HG02588 (cell line): ENCODE data around the gene SIRT2.
"Not testable (repeated sequence)": the region's sequence is repeated elsewhere in the genome, so short reads cannot be mapped to it uniquely, and the experiment has no call there.

Source experiments
- ATAC-seq: cut with Tn5 transposase; IDR thresholded peaks from one replicate; pipeline ENCODE4 v1.9.1; 2021; ENCODE audit warnings: mild to moderate bottlenecking, moderate library complexity; ENCODE audit not compliant: unreplicated experiment

Gene SIRT2

DNA sequence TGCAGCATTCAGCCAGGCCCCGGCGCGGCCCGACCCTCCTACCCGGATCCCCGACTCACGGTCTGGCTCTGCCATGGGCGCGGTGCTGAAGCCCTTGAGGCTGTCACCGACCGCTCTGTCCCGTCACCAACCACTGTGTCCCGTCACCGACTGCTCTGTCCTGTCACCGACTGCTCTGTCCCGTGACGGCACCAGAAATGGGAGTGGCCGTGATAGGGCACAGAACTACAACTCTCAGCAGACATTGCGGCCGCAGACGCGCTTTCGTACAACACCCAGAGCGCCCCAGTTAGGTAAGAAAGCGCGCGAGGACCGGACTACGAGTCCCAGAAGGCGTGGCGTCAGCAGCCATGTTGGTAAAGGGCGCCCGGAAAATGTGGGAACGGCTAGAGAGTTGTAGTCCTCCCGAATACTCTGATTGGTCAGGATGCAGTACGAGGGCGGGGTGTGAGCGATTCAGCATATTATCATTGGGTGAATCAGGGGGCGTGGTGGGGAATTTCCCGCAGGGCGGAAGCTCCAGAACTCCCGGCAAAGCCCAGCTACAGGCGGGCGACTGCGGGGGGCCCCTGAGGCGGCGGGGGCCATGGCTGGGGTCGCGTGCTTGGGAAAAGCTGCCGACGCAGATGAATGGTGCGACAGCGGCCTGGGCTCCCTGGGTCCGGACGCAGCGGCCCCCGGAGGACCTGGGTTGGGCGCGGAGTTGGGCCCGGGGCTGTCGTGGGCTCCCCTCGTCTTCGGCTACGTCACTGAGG lies at the start of gene SIRT2, which contains the start of gene NFKBIB:
Gene SIRT2, minus strand, starts transcription at position 172 of the 755 bp plus-strand sequence. Its CDS starts 97 bp downstream, at position 75.
Gene NFKBIB, plus strand, starts transcription at position 523 of the 755 bp plus-strand sequence. Its CDS starts 64 bp downstream, at position 587.
- ATAC-seq = peak; percentile 89

DNA sequence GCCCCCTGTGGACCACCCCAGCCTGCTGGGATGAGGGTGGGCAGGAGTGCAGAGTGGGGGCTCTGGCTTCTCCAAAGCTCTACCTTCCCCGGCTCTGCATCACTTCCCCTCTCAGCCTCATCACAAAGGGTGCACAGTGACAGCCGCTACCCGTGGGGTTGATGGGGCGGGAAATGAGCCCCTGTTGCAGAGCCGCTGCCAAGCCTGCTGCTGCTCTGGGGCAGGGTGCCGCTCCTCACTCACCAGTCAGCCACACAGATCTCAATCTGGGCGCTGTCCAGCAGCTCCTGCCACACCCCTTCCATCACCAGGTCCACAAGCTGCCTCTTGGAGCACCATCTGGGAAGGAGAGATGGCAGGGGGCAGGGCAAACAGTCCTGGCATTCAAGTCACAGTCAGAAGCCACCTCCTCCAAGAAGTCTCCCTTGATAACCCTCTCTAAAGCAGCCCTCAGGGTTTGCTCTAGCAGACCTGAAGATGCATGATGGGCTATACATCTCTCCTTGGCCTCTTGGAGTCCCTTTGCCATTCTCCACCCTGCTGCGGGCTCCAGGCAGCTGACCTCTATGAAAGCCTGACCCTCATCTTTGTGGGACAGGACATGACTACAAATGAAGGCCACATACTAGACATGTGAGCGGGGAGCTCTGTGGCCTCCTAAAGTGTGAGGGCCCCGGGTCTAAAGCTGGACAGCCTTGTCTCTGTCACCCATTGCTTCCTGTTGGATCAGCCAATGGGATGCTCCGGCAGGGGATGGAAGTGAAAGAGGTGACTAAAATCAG lies 47.0 kb upstream of the SIRT2 start:
- ATAC-seq = no peak

DNA sequence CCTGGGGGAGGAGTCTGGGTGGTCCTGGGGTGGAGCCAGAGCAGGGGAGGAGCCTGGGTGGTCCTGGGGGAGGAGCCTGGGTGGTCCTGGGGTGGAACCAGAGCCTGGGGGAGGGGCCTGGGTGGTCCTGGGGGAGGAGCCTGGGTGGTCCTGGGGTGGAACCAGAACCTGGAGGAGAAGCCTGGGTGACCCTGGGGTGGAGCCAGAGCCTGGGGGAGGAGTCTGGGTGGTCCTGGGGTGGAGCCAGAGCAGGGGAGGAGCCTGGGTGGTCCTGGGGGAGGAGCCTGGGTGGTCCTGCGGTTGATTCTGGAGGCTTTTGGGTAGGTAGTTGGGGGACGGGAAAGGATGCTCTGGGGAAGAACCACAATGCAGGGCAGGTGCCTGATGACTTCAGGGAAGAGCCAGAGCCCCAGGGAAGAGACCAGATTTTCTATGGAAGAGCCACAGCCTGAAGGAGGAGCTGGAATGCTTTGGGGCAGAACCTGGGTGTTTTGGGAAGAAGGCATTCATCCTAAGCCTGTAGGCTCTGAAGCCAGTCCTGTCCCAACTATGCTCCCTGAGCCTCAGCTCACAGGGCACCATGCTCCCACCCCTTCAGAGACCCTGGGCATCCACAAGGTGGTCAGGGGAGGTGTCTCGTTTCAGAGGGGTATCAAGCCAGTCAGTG lies 46.3 kb upstream of the SIRT2 start:
- no peak for ATAC-seq

DNA sequence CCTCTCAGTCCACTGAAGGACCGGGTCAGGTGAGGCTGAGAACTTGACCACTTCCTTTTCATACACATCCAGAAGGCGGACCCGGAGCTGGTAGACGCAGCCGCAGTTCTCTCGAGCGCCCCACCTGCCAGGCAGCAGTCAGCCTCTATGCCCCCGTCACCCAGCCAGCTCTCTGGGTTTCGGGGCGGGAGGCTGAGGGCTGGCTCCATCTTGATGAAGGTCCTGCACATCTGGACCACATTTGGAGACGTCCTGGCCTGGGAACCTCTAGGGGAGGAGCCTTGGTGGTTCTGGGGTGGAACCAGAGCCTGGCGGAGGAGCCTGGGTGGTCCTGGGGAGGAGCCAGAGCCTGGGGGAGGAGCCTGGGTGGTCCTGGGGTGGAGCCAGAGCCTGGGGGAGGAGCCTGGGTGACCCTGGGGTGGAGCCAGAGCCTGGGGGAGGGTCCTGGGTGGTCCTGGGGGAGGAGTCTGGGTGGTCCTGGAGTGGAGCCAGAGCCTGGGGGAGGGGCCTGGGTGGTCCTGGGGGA lies 45.6 kb upstream of the SIRT2 start:
- no peak for ATAC-seq

DNA sequence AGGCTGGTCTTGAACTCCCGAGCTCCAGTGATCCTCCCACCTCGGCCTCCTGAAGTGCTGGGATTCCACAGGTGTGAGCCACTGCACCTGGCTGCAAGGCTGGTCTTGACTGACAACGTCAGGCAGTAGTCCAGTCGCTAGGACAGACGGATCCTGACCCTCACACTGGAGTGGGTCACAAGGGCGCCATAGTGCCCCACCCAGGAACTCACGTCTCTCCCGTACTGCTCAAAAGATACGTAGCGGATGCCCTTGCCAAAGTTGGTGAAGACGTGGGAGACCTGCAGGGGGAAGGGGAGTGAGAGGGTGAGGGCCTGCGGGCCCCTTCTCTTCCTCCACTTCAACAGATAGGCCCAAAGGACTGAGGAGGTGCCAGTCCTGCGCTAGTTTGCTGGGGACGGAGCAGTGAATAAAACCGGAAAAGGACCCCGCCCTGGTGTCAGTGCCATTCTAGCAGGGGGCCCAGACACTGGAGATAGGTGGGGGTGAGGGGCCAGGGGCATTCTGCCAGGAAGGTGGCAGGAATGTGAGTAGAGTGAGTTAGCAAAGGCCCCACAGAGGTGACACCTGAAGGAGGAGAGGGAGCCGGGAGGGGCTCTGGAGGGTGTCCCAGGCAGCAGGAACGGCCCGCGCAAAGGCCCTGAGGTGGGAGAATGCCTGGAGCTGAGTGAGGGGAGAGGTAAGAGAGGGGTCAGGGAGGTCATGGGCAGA lies 43.2 kb upstream of the SIRT2 start:
- no peak for ATAC-seq

DNA sequence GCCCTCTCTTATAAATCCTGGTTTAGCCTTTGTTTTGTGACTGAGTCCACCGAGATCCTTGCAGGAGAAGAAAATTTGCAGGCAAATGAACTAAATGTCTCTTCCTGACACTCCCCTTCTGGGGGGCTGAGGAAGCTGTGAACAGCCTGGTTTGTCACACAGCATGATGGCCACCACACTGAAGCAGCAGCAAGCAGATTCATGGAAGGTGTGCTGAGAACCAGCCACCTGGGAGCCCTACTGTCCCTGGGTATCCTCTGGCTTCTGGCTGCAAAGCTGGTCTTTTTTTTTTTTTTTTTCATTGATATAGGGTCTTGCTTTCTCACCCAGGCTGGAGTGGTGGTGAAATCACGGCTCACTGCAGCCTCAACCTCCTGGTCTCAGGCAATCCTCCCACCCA lies 42.6 kb upstream of the SIRT2 start:
- ATAC-seq = no peak

DNA sequence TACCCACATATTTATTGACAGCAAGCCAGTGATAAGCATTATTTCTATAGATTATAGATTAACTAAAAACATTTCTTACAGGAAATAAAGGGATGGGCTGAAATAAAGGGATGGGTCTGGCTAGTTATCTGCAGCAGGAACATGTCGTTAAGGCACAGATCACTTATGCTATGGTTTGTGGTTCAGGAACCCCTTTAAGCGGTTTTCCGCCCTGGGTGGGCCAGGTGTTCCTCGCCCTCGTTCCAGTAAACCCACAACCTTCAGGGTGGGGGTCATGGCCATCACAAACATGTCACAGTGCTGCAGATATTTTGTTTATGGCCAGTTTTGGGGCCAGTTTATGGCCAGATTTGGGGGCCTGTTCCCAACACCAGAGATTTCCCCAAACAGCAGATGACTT lies 42.0 kb upstream of the SIRT2 start:
- ATAC-seq = not testable (repeated sequence)

DNA sequence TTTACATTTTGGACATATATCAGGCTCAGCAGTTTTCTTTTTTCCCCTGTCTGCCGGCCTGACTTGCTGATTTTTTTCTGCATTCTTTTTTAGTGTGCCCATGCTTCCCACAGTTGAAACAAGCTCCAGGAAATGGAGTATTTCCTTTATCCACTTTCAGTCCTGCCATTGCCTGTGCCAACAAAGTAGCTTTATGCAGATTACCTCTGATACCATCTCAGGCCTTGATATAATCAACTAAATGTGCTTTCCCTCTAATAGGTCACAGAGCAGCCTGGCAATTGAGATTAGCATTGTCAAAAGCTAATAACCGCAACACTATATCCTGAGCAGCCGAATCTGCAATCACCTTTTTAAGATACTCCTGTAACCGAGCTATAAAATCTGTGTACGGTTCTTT lies 40.5 kb upstream of the SIRT2 start:
- no peak for ATAC-seq

DNA sequence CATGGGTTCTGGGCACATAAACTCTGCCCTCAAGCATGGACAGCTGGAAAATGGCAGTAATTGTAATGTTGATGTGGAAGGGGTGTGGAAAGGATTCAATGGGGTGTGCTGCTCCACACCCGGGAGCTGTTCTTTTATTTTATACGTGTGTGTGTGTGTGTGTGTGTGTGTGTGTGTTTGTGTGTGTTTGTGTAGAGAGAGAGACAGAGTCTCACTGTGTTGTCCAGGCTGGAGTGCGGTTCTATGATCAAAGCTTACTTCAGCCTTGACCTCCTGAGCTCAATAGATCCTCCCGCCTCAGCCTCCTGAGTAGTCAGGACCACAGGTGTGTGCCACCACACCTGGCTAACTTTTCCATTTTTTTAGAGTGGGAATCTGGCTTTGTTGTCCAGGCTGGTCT lies 34.1 kb upstream of the SIRT2 start:
- ATAC-seq = no peak

DNA sequence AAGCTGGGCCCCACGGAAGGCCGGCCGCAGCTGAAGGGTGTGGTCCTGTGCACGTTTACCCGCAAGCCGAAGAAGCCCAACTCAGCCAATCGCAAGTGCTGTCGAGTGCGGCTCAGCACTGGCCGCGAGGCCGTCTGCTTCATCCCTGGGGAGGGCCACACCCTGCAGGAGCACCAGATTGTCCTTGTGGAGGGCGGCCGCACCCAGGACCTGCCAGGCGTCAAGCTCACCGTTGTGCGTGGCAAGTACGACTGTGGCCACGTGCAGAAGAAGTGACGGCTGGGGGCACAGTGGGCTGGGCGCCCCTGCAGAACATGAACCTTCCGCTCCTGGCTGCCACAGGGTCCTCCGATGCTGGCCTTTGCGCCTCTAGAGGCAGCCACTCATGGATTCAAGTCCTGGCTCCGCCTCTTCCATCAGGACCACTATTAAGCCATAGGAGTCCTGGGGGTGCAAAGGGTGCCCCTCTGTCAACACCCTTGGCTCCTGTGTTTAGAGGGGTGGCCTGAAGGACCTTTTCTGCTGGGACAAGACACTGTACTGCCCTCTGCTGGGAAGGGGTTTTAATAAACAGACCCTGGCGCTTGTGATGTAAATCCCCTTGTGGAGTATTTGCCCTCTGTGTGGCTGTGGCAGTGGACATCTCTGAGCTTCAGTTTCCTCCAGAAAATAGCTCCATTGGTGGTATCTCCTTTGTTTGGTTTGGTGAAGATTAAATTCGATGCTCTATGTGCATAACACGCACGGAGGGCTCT lies 33.2 kb upstream of the SIRT2 start:
- ATAC-seq = no peak

DNA sequence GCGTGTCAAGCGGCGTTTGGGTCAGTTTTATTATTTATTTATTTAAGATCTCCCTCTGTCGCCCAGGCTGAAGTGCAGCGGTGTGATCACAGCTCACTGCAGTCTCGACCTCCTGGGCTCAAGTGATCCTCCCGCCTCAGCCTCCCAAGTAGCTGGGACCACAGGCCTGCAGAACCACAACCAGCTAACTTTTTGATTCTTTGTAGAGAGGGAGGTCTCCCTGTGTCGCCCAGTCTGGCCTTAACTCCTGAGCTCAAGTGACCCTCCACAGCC lies 32.0 kb upstream of the SIRT2 start:
- no peak for ATAC-seq

DNA sequence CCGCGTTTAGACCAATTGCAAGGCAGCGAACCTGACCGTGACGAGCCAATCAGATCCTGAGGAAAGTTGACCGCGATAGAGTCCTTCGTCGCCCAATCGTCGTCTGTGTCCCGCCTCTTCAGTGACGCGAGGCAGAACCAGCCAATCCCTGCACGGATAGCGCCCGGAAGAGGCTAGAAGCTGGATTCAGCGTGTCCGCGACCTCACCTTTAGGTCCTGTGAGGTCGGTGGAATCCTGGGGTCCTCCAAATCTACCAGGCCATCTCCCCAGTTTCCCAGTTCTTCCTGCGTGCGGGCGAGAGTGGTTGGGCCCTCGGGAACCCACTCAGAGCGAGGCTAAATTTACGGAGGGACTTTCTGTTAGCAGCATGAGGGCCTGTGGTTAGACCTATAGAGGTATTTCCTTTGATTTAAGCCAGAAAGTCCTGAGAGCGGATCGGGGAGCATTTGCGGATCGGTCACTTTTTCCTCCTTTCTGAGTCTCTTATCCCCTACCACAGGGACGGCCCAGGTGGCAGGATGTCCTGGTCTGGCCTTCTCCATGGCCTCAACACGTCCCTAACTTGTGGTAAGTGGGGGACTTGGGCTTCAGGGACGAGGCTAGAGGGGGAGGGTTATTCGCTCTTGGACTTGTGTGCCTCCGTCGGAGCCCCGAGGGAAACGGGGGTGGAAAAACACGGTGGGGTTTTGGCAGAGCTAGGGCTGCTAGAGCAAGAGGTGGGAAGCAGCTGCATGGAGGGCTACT lies 31.5 kb upstream of the SIRT2 start, which contains the start of gene MRPS12:
Gene MRPS12, plus strand, starts transcription at position 169 of the 745 bp plus-strand sequence. Its CDS starts 351 bp downstream, at position 520.
- ATAC-seq = peak; percentile 88

DNA sequence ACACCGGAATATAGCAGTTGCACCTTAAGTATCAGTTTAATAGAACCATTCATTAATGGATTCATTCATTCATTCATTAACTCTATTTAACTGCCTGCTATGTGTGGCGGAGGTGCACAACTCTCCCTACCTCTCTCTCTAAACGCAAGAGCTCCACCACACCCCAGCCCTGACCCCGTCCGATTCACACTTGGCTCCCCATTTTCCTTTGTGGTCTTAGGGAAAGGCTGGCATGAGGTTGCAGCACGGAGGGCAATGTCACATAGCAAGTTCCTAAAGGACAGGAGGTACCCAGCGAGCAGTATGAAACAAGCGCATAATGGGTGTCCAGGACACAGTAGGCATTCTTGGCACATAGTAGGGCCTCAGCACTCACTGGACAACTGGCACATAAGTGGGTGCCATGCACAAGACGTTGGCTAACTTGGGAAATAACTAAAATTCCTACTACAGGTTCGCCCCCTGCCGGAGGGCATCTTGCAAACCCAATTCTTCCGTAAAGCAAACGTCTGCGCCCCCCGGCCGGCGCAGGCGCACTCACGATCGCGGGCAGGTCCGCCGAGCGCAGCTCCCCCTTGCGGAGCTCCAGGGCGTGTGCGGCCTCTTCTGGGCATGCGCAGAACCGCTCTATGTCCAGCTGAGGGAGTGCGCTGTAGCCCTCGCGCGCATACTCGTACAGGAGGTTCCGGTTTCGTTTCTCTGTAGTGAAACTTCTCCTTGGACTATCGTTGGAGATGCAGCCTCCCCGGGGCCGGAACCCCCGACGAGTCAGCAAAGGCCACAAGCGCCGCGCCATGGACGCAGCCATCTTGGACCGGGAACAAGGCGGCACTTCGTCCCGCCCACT lies 30.7 kb upstream of the SIRT2 start, which contains the start of gene SARS2:
Gene SARS2, minus strand, starts transcription at position 835 of the 847 bp plus-strand sequence. Its CDS starts 27 bp downstream, at position 808.
- ATAC-seq = peak; percentile 65

DNA sequence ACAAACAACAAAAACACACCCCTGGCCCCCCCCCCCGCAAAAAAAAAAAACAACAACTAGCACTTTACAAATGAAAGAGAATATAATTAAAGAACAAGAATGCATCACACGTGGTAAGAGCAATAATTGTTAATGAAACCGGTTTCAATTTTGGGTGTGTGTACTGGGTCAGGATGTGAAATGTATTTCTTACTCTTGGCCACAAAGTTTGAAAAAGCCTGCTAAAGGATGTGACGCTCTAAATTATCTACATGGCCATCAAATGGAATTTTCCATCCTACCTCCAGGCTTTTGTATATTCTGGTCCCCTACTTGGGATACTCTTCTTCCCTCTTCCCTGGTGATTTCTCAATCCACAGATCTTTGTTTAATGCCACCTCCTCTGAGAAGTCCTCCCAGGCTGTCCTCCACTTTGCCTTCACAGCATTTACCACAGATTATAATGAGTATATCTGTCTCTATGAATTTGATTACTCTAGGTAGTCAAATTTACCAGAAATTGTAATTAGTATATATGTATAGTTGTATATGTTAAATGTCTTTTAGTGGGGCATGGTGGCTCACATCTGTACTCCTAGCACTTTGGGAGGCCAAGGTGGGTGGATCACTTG lies 29.1 kb upstream of the SIRT2 start:
- ATAC-seq = no peak

DNA sequence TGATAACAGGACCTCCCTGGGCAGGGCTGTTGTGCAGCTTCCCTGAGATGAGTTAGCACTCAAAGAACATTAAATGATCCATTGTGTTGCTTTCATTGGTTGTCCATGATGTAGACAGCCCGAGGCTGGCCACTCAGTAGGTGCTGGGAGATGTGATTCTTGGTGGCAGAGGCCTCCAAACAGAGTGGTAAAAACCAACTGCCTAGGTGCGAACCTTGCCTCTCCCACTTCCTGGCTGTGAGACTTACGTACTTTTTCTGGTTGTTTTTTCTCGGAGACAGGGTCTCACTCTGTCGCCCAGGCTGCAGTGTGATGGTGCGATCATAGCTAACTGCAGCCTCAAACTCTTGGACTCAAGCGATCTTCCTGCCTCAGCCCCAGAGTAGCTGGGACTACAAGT lies 25.0 kb upstream of the SIRT2 start:
- no peak for ATAC-seq

DNA sequence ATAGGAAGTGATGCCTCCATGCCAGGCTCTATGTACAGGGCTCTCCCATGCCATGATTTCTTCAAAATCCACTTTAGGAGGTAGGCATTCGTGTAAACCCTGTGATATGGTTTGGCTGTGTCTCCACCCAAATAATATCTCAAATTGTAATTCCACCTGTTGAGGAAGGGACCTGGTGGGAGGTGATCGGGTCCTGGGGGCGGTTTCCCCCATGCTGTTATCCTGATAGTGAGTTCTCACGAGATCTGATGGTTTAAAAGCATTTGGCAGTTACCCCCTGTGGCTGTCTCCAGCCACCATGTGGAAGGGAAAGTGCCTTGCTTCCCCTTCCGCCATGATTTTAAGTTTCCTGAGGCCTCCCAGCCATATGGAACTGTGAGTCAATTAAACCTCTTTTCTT lies 23.1 kb upstream of the SIRT2 start:
- no peak for ATAC-seq

DNA sequence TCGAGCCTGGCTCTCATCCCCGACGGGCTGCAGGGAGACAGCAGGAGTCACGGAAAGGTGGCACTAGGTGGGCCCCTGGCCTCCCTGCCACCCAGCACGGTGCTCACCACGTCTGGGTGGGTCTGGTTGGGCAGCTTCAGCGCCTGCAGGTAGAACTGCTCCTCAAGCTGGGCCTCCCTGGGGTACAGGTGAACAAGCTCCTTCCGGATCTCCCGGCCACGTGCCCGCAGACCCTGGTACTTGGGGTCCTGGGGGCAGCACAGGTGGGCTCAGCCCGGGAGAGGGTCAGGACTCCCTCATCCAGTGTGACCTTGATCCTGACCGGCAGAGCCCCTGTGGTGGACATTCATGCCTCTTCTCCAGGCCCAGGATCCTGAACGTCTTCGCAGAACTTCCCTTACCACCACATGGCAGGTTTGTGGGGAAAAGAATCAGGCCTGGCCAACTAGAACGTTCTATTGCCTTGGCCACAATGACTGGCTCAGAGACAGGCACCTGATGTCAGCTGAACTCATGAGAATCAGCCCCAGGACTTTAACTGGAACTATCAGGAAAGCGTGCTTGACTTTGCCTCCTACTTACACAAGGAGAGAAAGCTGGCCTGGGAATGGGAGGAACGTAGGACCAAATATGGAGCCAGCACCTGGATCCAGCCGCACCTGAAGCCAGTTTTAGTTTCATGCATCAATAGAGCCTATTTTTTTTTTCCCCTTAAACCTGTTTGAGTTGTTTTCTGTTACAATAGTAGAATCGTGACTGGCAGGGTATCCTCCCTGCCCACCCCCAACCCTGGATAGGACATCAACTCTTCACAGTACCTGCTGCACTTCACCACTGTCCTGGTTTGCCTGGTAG lies 22.2 kb upstream of the SIRT2 start:
- ATAC-seq = no peak
